ENCODE data around the gene SIAH2.
A peak's percentile ranks its signal among the peaks of the same experiment; 100 is the strongest.

The SIAH2 gene

DNA sequence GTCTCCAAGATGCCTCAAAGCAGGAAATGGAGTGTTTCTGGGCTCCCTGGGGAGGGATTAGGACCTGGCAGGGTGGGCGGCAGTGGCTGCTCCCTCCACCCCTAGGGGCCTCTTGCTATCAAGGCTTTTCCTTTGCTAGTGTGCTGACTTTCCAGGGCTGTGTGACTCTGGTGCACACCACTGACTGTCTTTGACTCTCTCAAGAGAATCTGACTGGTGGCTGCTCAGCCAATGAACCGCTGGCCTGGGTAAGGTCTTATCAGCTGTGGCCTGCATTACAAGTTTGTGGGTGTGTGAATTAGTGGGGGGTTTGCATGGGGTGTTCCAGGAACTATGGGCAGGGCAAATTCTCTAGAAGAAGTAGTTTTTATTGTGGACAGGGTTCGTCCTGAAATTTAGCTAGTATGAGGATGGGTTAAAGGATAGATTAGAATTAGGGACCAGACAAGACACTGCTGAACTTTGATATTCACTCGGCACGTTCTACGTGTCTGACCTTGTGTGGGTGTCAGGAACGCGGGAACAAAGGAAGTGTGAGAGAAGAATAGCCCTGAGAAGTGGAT, 29.5 kb downstream of the SIAH2 start:
- DNase-seq: no peak

DNA sequence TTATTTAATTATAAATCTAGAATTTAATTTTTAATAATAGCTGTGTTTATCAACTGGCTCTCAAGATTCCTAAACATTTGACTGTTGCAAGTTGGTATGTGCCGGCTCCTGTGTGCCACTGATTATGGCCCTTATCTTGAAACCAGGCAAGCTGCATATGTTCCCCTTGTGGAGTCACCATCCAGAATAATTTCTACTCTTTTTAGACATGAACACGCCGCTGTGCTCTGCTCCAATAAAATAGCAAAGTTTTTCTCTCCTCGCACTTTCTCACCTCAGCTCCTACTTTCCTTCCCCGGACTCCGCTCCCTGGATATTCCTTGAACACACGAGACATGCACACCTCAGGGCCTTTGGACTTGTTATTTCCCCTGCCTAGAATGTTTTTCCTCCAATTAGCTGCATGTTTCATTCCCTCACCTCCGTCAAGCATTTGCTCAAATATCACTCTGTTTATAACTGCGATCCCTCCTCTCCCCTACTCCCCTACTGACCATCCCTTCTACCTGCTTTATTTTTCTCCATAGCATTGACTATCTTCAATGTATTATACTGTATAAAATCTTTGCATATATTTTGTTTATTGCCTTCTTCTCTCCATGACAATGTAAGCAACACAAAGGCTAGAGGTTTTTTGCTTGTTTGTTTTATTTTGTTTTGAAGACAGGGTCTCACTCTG, 33.1 kb downstream of the SIAH2 start:
- no peak for DNase-seq

DNA sequence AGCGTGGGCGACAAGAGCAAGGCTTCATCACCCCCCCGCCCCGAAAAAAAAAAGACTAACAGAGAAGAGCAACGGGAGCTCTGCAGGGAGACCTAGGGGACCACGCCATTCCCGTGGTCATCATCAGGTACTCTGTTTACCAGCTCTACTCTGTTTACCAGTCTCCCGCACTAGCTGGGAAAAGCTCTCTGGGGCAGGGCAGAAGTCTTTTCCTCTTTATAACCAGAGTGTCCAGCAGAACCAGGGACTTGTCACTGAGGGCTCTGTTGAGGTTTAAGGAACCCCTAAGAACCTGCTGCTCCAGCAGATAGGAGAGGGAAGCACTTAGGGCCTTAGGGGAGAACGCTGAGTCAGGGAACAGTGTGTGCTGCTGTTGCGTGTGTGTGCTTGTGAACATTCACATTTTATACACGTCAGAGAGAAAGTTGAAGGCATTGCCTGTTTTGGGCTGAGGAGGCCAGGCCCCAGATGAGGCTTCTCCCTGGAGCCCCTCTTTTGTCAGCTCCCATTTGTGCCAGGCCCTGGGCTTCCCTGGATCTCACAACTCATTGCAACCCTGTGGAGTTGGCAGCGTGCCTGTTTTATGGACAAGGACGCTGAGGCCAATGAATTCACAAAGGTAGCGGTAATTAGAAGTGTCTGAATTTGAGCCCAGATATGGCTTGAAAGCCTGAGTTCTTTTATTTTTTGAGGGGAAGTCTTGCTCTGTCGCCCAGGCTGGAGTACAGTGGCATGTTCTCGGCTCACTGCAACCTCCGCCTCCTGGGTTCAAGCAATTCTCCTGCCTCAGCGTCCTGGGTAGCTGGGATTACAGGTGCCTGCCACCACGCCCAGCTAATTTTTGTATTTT, 35.1 kb downstream of the SIAH2 start:
- DNase-seq: no peak

DNA sequence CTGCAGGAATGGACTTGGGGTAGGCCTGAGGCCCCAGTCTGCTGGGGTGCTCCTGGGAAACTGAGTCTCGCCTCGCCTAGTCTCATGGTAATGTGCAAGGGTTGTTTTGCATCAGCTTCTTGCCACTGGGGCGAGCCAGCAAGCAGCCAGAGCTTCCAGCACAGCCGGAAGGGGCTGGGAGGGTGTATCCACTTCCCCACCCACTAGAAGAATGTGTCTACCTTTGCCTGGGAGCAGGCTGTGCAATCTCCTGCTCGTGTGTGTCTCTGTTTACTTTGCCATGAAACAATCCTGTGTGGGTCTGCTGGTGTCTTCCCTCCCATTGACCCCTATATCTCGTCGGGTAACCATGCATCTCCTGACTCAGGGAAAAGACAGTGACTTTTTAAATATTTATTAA, 37.4 kb downstream of the SIAH2 start:
- no peak for DNase-seq

DNA sequence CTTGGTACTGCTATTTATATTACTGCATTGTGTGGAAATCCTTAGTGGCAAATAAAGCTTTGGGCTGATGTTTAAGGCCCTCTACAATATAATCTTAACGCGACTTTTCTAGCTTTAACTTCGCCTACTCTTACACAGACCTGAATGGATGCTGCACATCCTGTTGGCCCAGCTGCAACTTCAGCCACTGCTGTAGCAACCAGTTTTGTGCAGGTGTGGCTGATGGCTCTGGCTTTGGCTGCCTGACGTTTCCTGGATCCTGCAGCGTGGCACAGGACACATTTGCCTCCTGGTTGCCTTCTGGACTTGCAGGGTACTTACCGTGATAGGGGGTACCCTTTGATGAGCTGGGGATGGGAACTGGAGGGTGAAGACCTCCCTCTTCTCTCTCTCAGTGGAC, 39.0 kb downstream of the SIAH2 start:
- no peak for DNase-seq

DNA sequence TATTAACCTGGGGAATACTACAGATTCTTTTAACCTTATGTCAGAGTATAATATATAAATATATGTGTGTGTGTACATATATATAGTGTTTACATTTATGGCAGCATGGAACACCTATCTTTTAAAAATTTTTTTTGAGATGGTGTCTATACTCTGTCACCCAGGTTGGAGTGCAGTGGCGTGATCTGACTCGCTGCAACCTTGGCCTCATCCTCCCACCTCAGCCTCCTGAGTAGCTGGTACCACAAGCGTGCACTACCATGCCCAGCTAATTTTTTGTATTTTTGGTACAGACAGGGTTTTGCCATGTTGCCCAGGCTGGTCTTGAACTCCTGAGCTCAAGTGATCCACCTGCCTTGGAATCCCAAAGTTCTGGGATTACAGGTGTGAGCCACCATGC, 40.7 kb downstream of the SIAH2 start:
- DNase-seq: no peak

DNA sequence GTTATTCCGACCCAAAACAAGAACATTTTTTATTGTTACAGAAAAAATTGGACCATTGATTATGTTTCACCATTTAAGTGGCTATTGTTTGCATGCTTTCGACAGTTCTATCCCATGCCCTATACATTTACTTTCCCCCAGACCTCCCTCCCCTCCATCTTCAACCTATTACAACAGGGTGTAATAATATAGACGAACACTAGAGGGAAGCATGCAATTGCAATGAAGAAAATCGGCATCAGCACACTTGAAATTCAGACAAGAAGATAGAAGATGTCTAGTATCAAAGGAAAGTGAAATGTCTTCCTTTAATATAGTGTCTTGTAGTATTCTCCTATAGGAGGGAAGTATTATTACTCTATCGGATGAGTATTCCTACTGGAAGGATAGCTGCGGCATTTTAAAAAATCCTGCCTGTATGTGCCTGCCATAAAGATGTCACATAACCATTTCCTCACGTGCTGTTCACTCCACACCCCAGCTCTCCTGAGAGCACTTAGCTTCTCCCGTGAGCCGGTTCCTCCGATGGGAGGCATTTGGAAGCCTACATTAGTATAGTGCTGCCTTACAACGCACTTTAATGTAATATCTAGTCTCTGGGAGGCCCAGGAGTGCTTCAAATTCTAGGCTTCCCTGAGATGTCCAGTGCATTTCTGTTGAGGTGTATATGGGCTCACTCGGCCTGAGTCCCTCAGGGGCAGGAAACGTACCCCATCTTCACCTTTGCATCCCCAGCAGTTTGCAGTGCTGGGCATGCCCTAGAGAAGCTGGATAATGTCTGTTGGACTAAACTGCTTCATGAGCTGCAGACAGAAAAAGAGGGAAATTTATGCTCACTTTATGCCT, 41.5 kb downstream of the SIAH2 start:
- DNase-seq: no peak

DNA sequence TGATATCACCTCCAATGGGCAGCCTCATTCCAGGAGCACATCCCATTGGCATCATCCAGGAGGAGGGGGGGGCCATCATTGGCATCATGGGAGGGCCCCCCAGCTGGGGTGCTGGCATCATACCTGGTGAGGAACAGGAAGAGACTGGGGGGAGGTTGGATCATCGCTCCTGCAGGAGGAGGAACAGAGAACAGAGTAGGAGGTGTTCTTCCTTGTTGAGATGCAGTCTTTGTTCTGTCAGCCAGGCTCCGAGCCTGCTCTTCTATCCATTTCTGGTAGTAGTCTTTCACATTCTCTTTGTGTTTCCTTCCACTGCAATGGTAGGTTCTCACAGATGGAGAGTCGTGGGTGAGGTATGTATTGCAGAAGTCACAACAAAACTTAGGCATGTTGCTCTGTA, 42.5 kb downstream of the SIAH2 start:
- DNase-seq: no peak

DNA sequence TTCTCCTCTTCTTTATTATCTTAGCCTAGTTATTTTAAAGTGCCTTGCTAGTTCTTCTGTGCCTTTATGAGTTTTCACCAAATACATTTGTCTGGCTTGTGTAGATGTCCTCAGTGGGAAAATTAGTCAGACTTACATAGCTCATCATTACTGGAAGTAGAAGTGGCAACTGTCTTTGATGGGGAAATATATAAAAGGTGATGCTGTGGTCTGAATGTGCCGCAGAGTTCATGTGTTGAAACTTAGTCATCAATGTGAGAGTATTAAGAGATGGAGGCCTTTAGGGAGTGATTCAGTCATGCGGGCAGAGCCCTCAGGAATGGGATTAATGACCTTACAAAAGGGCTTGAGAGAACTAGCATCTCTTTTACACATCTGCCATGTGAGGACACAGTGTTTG, 52.9 kb downstream of the SIAH2 start:
- DNase-seq: no peak

DNA sequence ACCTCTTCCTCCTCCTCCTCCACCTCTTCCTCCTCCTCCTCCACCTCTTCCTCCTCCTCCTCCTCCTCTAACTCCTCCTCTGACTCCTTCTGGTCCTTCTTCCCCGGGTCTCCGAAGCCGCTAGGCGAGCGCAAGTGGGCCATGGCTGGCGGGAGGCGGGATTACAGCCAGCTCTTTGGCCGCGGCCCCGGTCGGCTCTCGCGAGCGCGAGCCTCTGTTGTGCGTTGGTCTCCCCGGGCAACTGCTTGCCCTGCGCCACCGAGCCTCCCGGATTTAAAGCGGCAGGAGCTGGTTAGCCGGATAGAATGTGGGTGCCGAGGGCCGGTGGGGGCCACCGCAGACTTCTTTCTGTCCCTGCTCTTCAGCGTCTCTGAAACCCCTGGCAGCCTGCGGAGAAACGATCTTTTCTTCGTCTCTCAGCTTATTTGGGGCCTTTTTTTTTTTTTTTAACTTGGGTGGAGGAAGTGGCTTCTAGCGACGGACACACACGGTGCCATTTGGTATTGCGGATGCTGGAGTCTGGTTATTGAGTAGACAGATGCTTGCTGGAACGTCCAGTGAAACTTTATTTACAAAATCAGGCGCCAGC, 59.1 kb downstream of the SIAH2 start, which contains the start of gene ERICH6:
Gene ERICH6 (minus strand): TSS at position 165 of the 589 bp plus-strand sequence. CDS start 22 bp downstream, at position 143.
- DNase-seq: peak; percentile 78

DNA sequence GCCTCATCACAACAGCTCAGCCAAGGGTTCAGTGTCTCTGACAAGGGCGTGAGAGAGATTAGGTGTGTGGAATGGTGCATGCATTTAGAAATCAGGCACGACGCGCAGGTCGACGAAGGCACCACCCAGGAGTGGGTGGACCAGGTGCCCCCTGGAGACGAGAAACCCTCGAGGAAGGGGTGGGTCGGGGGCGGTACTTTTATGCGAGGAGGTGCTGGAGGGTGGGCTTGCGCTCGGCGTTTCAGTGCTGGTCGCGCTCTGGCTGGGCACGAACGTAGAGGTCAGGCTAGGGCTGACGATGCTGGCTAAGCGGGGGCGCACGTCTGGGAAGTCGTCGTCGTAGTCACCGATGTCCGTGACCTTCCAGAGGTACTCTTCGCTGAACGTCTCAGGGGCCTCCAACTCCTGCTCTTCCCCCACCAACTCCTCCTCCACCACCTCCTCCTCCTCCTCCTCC, 59.6 kb downstream of the SIAH2 start:
- no peak for DNase-seq

DNA sequence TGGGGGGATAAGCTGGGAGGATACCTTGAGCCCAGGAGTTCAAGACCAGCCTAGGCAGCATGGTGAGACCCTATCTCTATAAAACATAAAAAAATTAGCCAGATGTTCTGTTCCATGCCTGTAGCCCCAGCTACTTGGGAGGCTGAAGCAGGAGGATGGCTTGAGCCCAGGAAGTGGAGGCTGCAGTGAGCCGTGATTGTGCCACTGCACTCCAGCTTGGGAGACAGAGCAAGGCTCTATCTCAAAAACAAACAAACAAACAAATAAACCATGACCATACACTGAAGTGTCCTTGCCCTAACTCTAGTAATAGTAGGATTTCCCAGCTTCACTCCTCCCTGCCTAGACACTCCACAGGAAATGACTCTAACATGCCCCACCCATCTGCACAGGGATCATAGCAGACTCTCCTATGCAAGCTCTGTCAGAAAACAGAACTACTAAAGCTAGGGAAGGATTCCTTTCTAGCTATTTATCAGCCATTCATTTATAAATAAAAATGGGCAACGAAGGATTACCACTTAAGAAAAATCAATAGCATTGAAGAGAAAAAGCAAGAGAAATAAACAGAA, 63.8 kb downstream of the SIAH2 start:
- no peak for DNase-seq

DNA sequence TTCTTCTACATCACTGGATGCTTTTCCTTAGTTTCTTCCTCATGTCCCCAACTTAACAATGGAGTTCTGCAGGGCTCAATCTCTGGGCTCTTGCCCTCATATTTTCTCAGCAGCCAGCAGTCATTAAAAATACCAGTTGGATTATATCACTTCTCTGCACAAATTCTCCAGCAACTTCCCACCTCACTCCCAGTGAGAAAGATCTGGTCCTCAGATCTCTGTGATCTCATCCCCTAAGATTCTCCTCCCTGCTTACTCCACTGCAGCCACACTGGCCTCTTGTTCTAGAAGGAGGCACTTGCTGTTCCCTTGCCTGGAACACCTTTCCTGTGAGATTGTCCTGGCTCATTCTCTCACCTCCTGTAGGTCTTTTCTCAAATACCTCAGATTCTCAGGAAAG, 65.3 kb downstream of the SIAH2 start:
- DNase-seq: no peak

DNA sequence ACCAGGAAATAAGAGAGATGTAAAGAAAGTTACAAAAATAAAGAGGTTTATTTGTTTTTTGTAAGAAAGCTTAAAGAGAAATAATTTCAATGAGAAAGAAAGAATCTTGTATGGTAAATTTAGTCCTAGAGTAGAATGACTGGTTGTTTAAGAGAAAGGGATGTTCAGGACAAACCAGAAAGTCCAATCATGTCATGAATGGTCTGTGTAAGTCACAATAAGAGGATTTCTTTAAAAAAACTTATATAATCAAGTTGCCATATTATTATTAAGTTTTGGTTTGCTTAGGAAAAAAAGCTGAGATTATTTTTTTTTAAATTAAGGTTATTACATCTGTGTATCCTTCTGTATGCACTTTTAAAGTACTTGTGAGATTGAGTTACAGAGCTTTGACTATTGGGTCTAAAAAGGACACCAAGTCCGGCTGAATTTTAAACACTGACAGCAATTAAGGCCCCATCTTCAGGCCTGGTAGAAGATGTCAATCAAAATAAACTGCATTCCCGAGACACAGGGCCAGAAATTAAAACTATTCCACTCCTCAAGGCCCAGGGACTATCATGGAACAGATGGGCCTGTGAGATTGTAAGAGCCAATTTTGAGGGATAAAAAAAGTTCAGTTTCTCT, 71.4 kb downstream of the SIAH2 start:
- DNase-seq: no peak

Data from T1000 (cell line).